Measurements from ENCODE around the gene ADAMTS5. TPM values are rescaled to one million over a fixed set of nuclear protein-coding genes. Genes with fewer than 3 reads are reported as not detected.

The ADAMTS5 gene
- total RNA-seq, 2 donors from 2014 or later: 3.0 TPM

- Histone ChIP-seq H3K9me3 (no peaks in the 10 kb centered on the region), H3K4me3 (no peak overlapping the region), H3K27me3 (replicated peaks; ENCODE audit: insufficient read depth) (peaks cover 3% of the 10 kb centered on the region), H3K27ac (no peak overlapping the region), H3K4me1 (replicated peaks) (no peaks in the 10 kb centered on the region), H3K36me3 (no peaks in the 10 kb centered on the region)
- intact Hi-C loops (cut with DNase I): no loop called here
- TF ChIP-seq POLR2AphosphoS5 (IDR thresholded peaks at IDR 0.05) (no peak), POLR2A (IDR thresholded peaks at IDR 0.05) (no peak), CTCF (IDR thresholded peaks at IDR 0.05) (no peak)
- WGBS: 52% methylated on average over 9 of the region's 9 CpGs
- no peak for DNase-seq (ENCODE audit: low spot score)
These were observed 14.4 kb downstream of the ADAMTS5 start for GRCh38 chr21:26952374-26953066.

GRCh38 chr21:26949830-26950229 is 17.1 kb downstream of the ADAMTS5 start:
- Histone ChIP-seq H3K4me3 (no peak overlapping the region), H3K4me1 (replicated peaks) (no peaks in the 10 kb centered on the region), H3K27ac (no peak overlapping the region), H3K27me3 (replicated peaks; ENCODE audit: insufficient read depth) (peaks cover 3% of the 10 kb centered on the region), H3K9me3 (no peaks in the 10 kb centered on the region), H3K36me3 (no peaks in the 10 kb centered on the region)
- no peak for DNase-seq (ENCODE audit: low spot score)
- no peak for TF ChIP-seq POLR2A (IDR thresholded peaks at IDR 0.05)
- TF ChIP-seq CTCF (IDR thresholded peaks at IDR 0.05): no peak
- TF ChIP-seq POLR2AphosphoS5 (IDR thresholded peaks at IDR 0.05): no peak
- WGBS: 57% methylated on average over 4 of the region's 4 CpGs
- intact Hi-C loops (cut with DNase I): no loop called here

GRCh38 chr21:26948194-26948593 is 18.7 kb downstream of the ADAMTS5 start:
- Histone ChIP-seq H3K27me3 (replicated peaks; ENCODE audit: insufficient read depth) (no peaks in the 10 kb centered on the region), H3K9me3 (no peaks in the 10 kb centered on the region), H3K27ac (no peak overlapping the region), H3K4me1 (replicated peaks) (no peaks in the 10 kb centered on the region), H3K36me3 (no peaks in the 10 kb centered on the region), H3K4me3 (no peak overlapping the region)
- TF ChIP-seq POLR2A (IDR thresholded peaks at IDR 0.05) (no peak), CTCF (IDR thresholded peaks at IDR 0.05) (no peak), POLR2AphosphoS5 (IDR thresholded peaks at IDR 0.05) (no peak)
- intact Hi-C loops (cut with DNase I): no loop called here
- 78% methylated on average over 2 of the region's 2 CpGs for WGBS
- DNase-seq (ENCODE audit: low spot score): no peak

- intact Hi-C loops (cut with DNase I): no loop called here
- WGBS: 80% methylated on average over 6 of the region's 6 CpGs
- TF ChIP-seq POLR2AphosphoS5 (IDR thresholded peaks at IDR 0.05) (no peak), POLR2A (IDR thresholded peaks at IDR 0.05) (no peak), CTCF (IDR thresholded peaks at IDR 0.05) (no peak)
These were observed 20.0 kb downstream of the ADAMTS5 start for GRCh38 chr21:26946744-26947446.

More at GRCh38 chr21:26946744-26947446, 20.0 kb downstream of the ADAMTS5 start:
- H3K27ac ChIP-seq: no peak overlapping the region
- H3K36me3 ChIP-seq: no peaks in the 10 kb centered on the region
- no peak overlapping the region for H3K4me3 ChIP-seq
- DNase-seq (ENCODE audit: low spot score): no peak
- H3K9me3 ChIP-seq: no peaks in the 10 kb centered on the region
- no peaks in the 10 kb centered on the region for H3K27me3 ChIP-seq (replicated peaks; ENCODE audit: insufficient read depth)
- H3K4me1 ChIP-seq (replicated peaks): no peaks in the 10 kb centered on the region
